Kidney epithelial cell (primary cell): Measurements from ENCODE around the gene MID1. TPM values are rescaled to one million over a fixed set of nuclear protein-coding genes. Genes with fewer than 3 reads are reported as not detected.

Experiments
- DNase-seq: peaks from one replicate; pipeline ENCODE4 v3.0.0-alpha.2; 2010; ENCODE audit warnings: low read depth
- H3K27me3 ChIP-seq: 2 replicates; pipeline ENCODE4 v1.6.0; 2011; ENCODE audit warnings: low read length; ENCODE audit not compliant: control insufficient read depth, insufficient read depth
- H3K36me3 ChIP-seq: 2 replicates; pipeline ENCODE4 v1.5.1; 2011; ENCODE audit warnings: low read length; ENCODE audit not compliant: control insufficient read depth, insufficient read depth
- H3K4me3 ChIP-seq: 2 replicates; pipeline ENCODE4 v1.5.1; 2011; ENCODE audit warnings: low read depth, mild to moderate bottlenecking, control low read depth, low read length
- total RNA-seq: library from RNA; depleted of rRNA; stranded (reverse); fragments of >200 nt; gene quantifications from 2 replicates; pipeline ENCODE4 v1.2.3, GENCODE V29; 2015
- TF ChIP-seq, protein P1 (sequence below): IDR thresholded peaks from 2 replicates; pipeline ENCODE4 v1.5.1; 2011; ENCODE audit warnings: mild to moderate bottlenecking, moderate library complexity, low read length, control low read depth, inconsistent platforms; ENCODE audit not compliant: insufficient read depth, poor library complexity, severe bottlenecking

MID1 gene
- total RNA-seq, 1 donor from 2014 or later: 13.5 TPM

- TF ChIP-seq, protein P1, sequence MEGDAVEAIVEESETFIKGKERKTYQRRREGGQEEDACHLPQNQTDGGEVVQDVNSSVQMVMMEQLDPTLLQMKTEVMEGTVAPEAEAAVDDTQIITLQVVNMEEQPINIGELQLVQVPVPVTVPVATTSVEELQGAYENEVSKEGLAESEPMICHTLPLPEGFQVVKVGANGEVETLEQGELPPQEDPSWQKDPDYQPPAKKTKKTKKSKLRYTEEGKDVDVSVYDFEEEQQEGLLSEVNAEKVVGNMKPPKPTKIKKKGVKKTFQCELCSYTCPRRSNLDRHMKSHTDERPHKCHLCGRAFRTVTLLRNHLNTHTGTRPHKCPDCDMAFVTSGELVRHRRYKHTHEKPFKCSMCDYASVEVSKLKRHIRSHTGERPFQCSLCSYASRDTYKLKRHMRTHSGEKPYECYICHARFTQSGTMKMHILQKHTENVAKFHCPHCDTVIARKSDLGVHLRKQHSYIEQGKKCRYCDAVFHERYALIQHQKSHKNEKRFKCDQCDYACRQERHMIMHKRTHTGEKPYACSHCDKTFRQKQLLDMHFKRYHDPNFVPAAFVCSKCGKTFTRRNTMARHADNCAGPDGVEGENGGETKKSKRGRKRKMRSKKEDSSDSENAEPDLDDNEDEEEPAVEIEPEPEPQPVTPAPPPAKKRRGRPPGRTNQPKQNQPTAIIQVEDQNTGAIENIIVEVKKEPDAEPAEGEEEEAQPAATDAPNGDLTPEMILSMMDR: no peak
- no peaks in the 10 kb centered on the region for H3K36me3 ChIP-seq
- DNase-seq: no peak
- H3K27me3 ChIP-seq: no peaks in the 10 kb centered on the region
- H3K4me3 ChIP-seq: no peak overlapping the region
Observed at GRCh38 chrX:10571260-10571659, 49.1 kb downstream of the MID1 start.

DNA sequence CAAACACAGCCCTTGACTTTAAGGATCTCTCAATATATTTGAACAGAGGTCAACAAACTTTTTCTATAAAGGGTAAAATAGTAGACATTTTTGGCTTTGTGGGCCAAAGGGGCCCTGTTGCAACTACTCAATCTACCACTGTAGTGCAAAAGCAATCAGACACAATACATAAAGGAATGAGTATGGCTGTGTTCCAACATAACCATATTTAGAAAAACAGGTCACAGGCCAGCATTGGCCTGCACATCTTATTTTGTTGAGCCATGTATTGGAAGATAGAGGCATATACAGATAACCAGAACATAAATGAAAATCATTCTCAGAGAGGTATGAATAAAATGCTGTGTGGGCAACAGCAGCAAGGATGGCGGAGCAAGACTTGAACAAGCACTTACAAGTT is 49.8 kb downstream of the MID1 start:
- TF ChIP-seq, protein P1: no peak
- no peak overlapping the region for H3K4me3 ChIP-seq
- no peaks in the 10 kb centered on the region for H3K27me3 ChIP-seq
- H3K36me3 ChIP-seq: no peaks in the 10 kb centered on the region
- DNase-seq: no peak

- H3K27me3 ChIP-seq: no peaks in the 10 kb centered on the region
- TF ChIP-seq, protein P1: no peak
- H3K36me3 ChIP-seq: peaks cover 1% of the 10 kb centered on the region
- DNase-seq: no peak
- H3K4me3 ChIP-seq: no peak overlapping the region
Observed at GRCh38 chrX:10569946-10570345, 50.4 kb downstream of the MID1 start.

DNA sequence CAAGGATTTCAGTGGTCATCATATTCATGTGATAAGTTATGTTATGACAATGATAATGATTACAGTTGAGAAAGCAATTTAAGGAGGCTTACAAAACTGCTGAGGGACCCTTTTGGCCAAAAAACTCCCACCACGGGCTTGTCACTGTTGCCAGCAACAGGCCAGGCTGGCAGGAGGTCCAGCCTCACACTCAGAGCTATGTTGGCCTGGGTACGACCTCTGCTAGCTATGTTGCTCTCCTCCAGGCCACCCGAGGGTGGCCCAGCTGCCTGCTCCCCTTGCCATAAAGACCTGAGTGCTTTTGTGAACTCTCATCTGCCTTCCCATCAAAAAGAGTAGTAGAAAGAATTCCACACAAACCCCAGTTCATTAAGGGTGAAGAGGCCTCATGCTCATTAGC is 52.0 kb downstream of the MID1 start:
- H3K36me3 ChIP-seq: peaks cover 1% of the 10 kb centered on the region
- H3K27me3 ChIP-seq: no peaks in the 10 kb centered on the region
- H3K4me3 ChIP-seq: no peak overlapping the region
- TF ChIP-seq, protein P1: no peak
- no peak for DNase-seq

GRCh38 chrX:10567136-10567535 is 53.2 kb downstream of the MID1 start:
- Histone ChIP-seq H3K4me3 (no peak overlapping the region), H3K36me3 (peaks cover 1% of the 10 kb centered on the region), H3K27me3 (no peaks in the 10 kb centered on the region)
- TF ChIP-seq, protein P1: no peak
- no peak for DNase-seq

- TF ChIP-seq, protein P1: no peak
- Histone ChIP-seq H3K36me3 (peaks cover 1% of the 10 kb centered on the region), H3K27me3 (no peaks in the 10 kb centered on the region), H3K4me3 (no peak overlapping the region)
- DNase-seq: no peak
Observed at GRCh38 chrX:10566716-10567097, 53.7 kb downstream of the MID1 start.
